GM12891 (cell line): ENCODE data around the gene KRT71. TPM values are rescaled to one million over a fixed set of nuclear protein-coding genes. Genes with fewer than 3 reads are reported as not detected.
"Not testable (repeated sequence)": the region's sequence is repeated elsewhere in the genome, so short reads cannot be mapped to it uniquely, and the experiment has no call there.

Experiments
- DNase-seq: peaks from one replicate; pipeline ENCODE4 v3.0.0; 2011; ENCODE audit warnings: low spot score; ENCODE audit not compliant: insufficient read length
- FAIRE-seq: peaks from 2 replicates; lab custom pipeline; 2011; peaks lifted over from hg19 to GRCh38; lab: Jason Lieb, UNC
- PAX5 ChIP-seq: IDR thresholded peaks from 2 replicates; pipeline ENCODE4 v1.6.1; 2011; ENCODE audit warnings: low read length, moderate library complexity, mild to moderate bottlenecking; ENCODE audit not compliant: insufficient read depth, severe bottlenecking
- POLR2A ChIP-seq: IDR thresholded peaks from 2 replicates; pipeline ENCODE4 v1.6.1; 2011; ENCODE audit warnings: low read depth, low read length, control low read depth
- POLR2AphosphoS5 ChIP-seq: IDR thresholded peaks from 2 replicates; pipeline ENCODE4 v1.6.1; 2011; ENCODE audit warnings: low read depth, low read length, control low read depth
- POU2F2 ChIP-seq: IDR thresholded peaks from 2 replicates; pipeline ENCODE4 v1.6.1; 2011; ENCODE audit warnings: low read depth, mild to moderate bottlenecking, control low read depth, low read length, moderate library complexity
- SPI1 ChIP-seq: IDR thresholded peaks from 2 replicates; pipeline ENCODE4 v1.6.1; 2011; ENCODE audit warnings: low read depth, low read length, control low read depth
- TAF1 ChIP-seq: IDR thresholded peaks from 2 replicates; pipeline ENCODE4 v1.6.1; 2011; ENCODE audit warnings: low read depth, low read length, control low read depth
- polyA plus RNA-seq: library from polyadenylated mRNA; unstranded; fragments of >200 nt; gene quantifications from one replicate; pipeline ENCODE4 v1.2.1, GENCODE V29; 2012; ENCODE audit warnings: low read depth, missing spikeins, inconsistent platforms; ENCODE audit not compliant: missing spikeins

Gene KRT71
- polyA plus RNA-seq: not detected

GRCh38 chr12:52552681-52553195 lies at the start of gene KRT71:
Gene KRT71, minus strand, starts transcription at chr12:52553145. Its CDS starts 68 bp downstream, at chr12:52553077.
- no peak for TF ChIP-seq TAF1
- TF ChIP-seq POLR2A: no peak
- TF ChIP-seq SPI1: no peak
- no peak for TF ChIP-seq PAX5
- TF ChIP-seq POU2F2: no peak
- TF ChIP-seq POLR2AphosphoS5: no peak
- DNase-seq (no peak), FAIRE-seq (no peak)

GRCh38 chr12:52602552-52602951 lies 49.6 kb upstream of the KRT71 start:
- TF ChIP-seq TAF1 (no peak), PAX5 (no peak), SPI1 (no peak), POLR2A (no peak), POLR2AphosphoS5 (no peak), POU2F2 (no peak)
- FAIRE-seq (no peak), DNase-seq (no peak)

- no peak for FAIRE-seq
- DNase-seq: no peak
- TF ChIP-seq POU2F2 (no peak), POLR2A (no peak), POLR2AphosphoS5 (no peak), PAX5 (no peak), TAF1 (no peak), SPI1 (no peak)
These were observed 48.7 kb upstream of the KRT71 start for GRCh38 chr12:52601671-52602070.

GRCh38 chr12:52600941-52601481 lies 48.1 kb upstream of the KRT71 start, which contains the start of gene KRT72:
Gene KRT72, minus strand, starts transcription at chr12:52601463. Its CDS starts 11 bp downstream, at chr12:52601452.
- DNase-seq (no peak), FAIRE-seq (no peak)
- TF ChIP-seq TAF1: no peak
- no peak for TF ChIP-seq POLR2AphosphoS5
- no peak for TF ChIP-seq POU2F2
- no peak for TF ChIP-seq POLR2A
- no peak for TF ChIP-seq PAX5

GRCh38 chr12:52600475-52600874 lies 47.5 kb upstream of the KRT71 start:
- DNase-seq (no peak), FAIRE-seq (no peak)
- no peak for TF ChIP-seq POLR2AphosphoS5
- TF ChIP-seq POU2F2: no peak
- no peak for TF ChIP-seq TAF1
- TF ChIP-seq POLR2A: no peak
- TF ChIP-seq SPI1: no peak
- no peak for TF ChIP-seq PAX5

- no peak for FAIRE-seq
- no peak for DNase-seq
- TF ChIP-seq TAF1: no peak
- no peak for TF ChIP-seq POU2F2
These were observed 47.1 kb upstream of the KRT71 start for GRCh38 chr12:52600071-52600470.

- FAIRE-seq (no peak), DNase-seq (no peak)
- no peak for TF ChIP-seq POU2F2
- TF ChIP-seq POLR2AphosphoS5: no peak
- no peak for TF ChIP-seq SPI1
- TF ChIP-seq POLR2A: no peak
- TF ChIP-seq TAF1: no peak
- no peak for TF ChIP-seq PAX5
These were observed 46.0 kb upstream of the KRT71 start for GRCh38 chr12:52598966-52599365.

GRCh38 chr12:52594237-52594636 lies 41.3 kb upstream of the KRT71 start:
- DNase-seq, FAIRE-seq: not testable (repeated sequence)

- TF ChIP-seq POLR2A: no peak
- DNase-seq (no peak), FAIRE-seq (no peak)
These were observed 38.6 kb upstream of the KRT71 start for GRCh38 chr12:52591521-52591920.

GRCh38 chr12:52590021-52590420 lies 37.1 kb upstream of the KRT71 start:
- DNase-seq (no peak), FAIRE-seq (no peak)
- TF ChIP-seq SPI1: no peak
- no peak for TF ChIP-seq POU2F2
- TF ChIP-seq POLR2A: no peak
- no peak for TF ChIP-seq PAX5
- no peak for TF ChIP-seq TAF1
- TF ChIP-seq POLR2AphosphoS5: no peak

- no peak for DNase-seq
- no peak for TF ChIP-seq SPI1
- TF ChIP-seq TAF1: no peak
- TF ChIP-seq POLR2AphosphoS5: no peak
- TF ChIP-seq PAX5: no peak
- TF ChIP-seq POLR2A: no peak
- no peak for TF ChIP-seq POU2F2
- FAIRE-seq: no peak
These were observed 34.6 kb upstream of the KRT71 start for GRCh38 chr12:52587563-52587962.
